ENCODE results near the gene POTEJ. TPM values are rescaled to one million over a fixed set of nuclear protein-coding genes. Genes with fewer than 3 reads are reported as not detected.
"Not testable (repeated sequence)": the region's sequence is repeated elsewhere in the genome, so short reads cannot be mapped to it uniquely, and the experiment has no call there.

The POTEJ gene
- total RNA-seq, 1 experiment from 2014 or later = not detected

DNA sequence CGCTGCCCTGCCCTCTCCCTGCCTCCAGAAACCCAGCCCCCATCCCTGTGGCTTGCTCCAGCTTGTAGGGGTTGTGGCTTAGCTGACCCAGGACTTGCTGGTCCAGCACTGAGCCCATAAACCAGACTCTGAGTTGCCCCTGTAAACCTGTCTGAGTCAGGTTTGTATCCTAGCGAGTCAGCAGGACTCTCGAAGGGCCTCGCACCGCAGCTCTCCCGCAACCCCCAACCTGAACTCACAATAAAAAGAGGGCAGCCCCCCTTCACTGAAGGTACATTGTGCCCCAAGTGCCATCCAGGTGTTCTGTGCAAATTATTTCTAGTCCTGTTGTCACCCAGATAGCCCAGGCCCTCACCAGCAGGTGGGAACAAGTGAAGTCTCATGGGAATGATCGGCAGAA lies 29.7 kb upstream of the POTEJ start:
- H3K9me2 ChIP-seq (ENCODE audit: insufficient read depth); BruUV-seq (replicated peaks); H3K4me1 ChIP-seq (replicated peaks; ENCODE audit: insufficient read depth); intact Hi-C loops (cut with micrococcal nuclease; ENCODE audit: unreplicated experiment); CTCF ChIA-PET; H3F3A ChIP-seq (ENCODE audit: insufficient read depth, low read depth); H2AFZ ChIP-seq; DNase-seq; H3K36me3 ChIP-seq (ENCODE audit: low read depth); POLR2A ChIA-PET (ENCODE audit: unreplicated experiment); H3K27ac ChIP-seq; H3K27me3 ChIP-seq (ENCODE audit: insufficient read depth, low read depth); H4K20me1 ChIP-seq (ENCODE audit: insufficient read depth); H3K4me3 ChIP-seq; H3K4me2 ChIP-seq; H3K9me3 ChIP-seq (ENCODE audit: insufficient read depth, low read depth); H3K79me2 ChIP-seq (ENCODE audit: low read depth): not testable (repeated sequence)

- H3K4me2 ChIP-seq; H3K27ac ChIP-seq; H3K79me2 ChIP-seq (ENCODE audit: low read depth); BruUV-seq (replicated peaks); DNase-seq; H3K27me3 ChIP-seq (ENCODE audit: insufficient read depth, low read depth); H3K9me3 ChIP-seq (ENCODE audit: insufficient read depth, low read depth); POLR2A ChIA-PET (ENCODE audit: unreplicated experiment); intact Hi-C loops (cut with micrococcal nuclease; ENCODE audit: unreplicated experiment); H2AFZ ChIP-seq; H3K36me3 ChIP-seq (ENCODE audit: low read depth); H3K4me1 ChIP-seq (replicated peaks; ENCODE audit: insufficient read depth); H3K9me2 ChIP-seq (ENCODE audit: insufficient read depth); H3F3A ChIP-seq (ENCODE audit: insufficient read depth, low read depth); CTCF ChIA-PET; H3K4me3 ChIP-seq; H4K20me1 ChIP-seq (ENCODE audit: insufficient read depth): not testable (repeated sequence)
Observed at GRCh38 chr2:130582970-130583369, 28.3 kb upstream of the POTEJ start.

- H3K36me3 ChIP-seq (ENCODE audit: low read depth); H3K27ac ChIP-seq; H3K9me3 ChIP-seq (ENCODE audit: insufficient read depth, low read depth); H3F3A ChIP-seq (ENCODE audit: insufficient read depth, low read depth); H3K79me2 ChIP-seq (ENCODE audit: low read depth); POLR2A ChIA-PET (ENCODE audit: unreplicated experiment); H4K20me1 ChIP-seq (ENCODE audit: insufficient read depth); DNase-seq; BruUV-seq (replicated peaks); CTCF ChIA-PET; intact Hi-C loops (cut with micrococcal nuclease; ENCODE audit: unreplicated experiment); H3K9me2 ChIP-seq (ENCODE audit: insufficient read depth); H3K4me1 ChIP-seq (replicated peaks; ENCODE audit: insufficient read depth); H2AFZ ChIP-seq; H3K4me2 ChIP-seq; H3K27me3 ChIP-seq (ENCODE audit: insufficient read depth, low read depth); H3K4me3 ChIP-seq: not testable (repeated sequence)
Observed at GRCh38 chr2:130583582-130583981, 27.7 kb upstream of the POTEJ start.

DNA sequence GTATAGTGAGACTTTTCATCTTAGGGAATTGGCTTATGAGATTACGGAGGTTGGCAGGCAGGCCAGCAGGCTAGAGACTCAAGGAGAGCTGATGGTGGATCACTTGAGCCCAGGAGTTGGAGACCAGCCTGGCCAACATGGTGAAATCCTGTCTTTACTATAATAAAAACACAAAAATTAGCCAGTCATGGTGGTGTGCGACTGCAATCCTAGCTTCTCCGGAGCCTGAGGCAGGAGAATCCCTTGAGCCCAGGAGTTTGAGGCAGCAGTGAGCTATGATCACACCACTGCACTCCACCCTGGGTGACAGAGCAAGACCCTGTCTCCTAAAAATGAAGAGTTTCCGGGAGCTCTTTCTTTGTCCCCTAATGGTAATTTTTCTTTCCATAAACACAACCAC lies 26.5 kb upstream of the POTEJ start:
- H3K4me1 ChIP-seq (replicated peaks; ENCODE audit: insufficient read depth); H3K4me2 ChIP-seq; H3K36me3 ChIP-seq (ENCODE audit: low read depth); H3K9me3 ChIP-seq (ENCODE audit: insufficient read depth, low read depth); intact Hi-C loops (cut with micrococcal nuclease; ENCODE audit: unreplicated experiment); H3F3A ChIP-seq (ENCODE audit: insufficient read depth, low read depth); POLR2A ChIA-PET (ENCODE audit: unreplicated experiment); H3K9me2 ChIP-seq (ENCODE audit: insufficient read depth); BruUV-seq (replicated peaks); H3K79me2 ChIP-seq (ENCODE audit: low read depth); CTCF ChIA-PET; H2AFZ ChIP-seq; DNase-seq; H3K27ac ChIP-seq; H4K20me1 ChIP-seq (ENCODE audit: insufficient read depth); H3K27me3 ChIP-seq (ENCODE audit: insufficient read depth, low read depth); H3K4me3 ChIP-seq: not testable (repeated sequence)

DNA sequence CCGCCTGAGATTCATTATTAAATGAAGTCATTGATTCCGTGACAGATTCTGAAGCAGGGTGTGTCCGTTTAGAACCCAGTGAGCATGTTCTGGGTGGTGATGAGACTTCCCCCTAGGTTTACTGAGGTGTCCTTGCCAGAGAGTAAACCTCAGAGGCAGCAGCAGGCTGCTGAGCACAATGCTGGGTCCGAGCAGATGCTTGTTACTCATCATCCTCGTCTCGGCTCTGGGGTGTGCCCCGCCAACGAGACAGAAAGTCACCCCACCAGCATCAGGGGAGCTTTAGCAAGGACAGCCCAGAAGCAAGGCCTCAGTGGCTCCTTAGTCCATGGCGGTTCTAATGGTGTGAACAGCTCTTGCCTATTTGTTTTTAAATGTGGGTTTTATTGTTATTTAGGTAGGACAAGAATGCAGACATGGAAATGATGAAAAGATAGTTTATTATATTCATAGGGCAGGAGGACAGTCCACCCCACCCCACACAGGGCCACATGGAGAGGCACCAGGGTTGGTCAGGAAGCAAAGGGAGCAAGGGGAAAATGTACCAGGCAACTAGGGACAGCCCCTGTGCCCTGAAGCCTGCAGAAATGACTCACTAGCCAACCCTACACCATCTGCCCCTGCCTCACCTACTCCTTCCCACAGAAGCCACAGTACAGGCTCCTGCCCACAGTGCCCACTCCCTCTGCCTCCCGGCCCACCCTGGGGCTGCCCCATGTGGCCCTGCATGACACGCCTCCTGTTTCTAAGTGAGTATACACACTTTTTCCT lies 22.4 kb upstream of the POTEJ start:
- H3K27ac ChIP-seq; H2AFZ ChIP-seq; intact Hi-C loops (cut with micrococcal nuclease; ENCODE audit: unreplicated experiment); H3K27me3 ChIP-seq (ENCODE audit: insufficient read depth, low read depth); POLR2A ChIA-PET (ENCODE audit: unreplicated experiment); H3K79me2 ChIP-seq (ENCODE audit: low read depth); H3K36me3 ChIP-seq (ENCODE audit: low read depth); H3K4me1 ChIP-seq (replicated peaks; ENCODE audit: insufficient read depth); H3K4me3 ChIP-seq; H3K4me2 ChIP-seq; H3K9me3 ChIP-seq (ENCODE audit: insufficient read depth, low read depth); H3F3A ChIP-seq (ENCODE audit: insufficient read depth, low read depth); CTCF ChIA-PET; H4K20me1 ChIP-seq (ENCODE audit: insufficient read depth); H3K9me2 ChIP-seq (ENCODE audit: insufficient read depth); BruUV-seq (replicated peaks); DNase-seq: not testable (repeated sequence)

- H3F3A ChIP-seq (ENCODE audit: insufficient read depth, low read depth); H4K20me1 ChIP-seq (ENCODE audit: insufficient read depth); BruUV-seq (replicated peaks); H3K36me3 ChIP-seq (ENCODE audit: low read depth); H3K27ac ChIP-seq; H2AFZ ChIP-seq; DNase-seq; intact Hi-C loops (cut with micrococcal nuclease; ENCODE audit: unreplicated experiment); H3K9me3 ChIP-seq (ENCODE audit: insufficient read depth, low read depth); H3K4me2 ChIP-seq; H3K9me2 ChIP-seq (ENCODE audit: insufficient read depth); H3K27me3 ChIP-seq (ENCODE audit: insufficient read depth, low read depth); POLR2A ChIA-PET (ENCODE audit: unreplicated experiment); H3K4me1 ChIP-seq (replicated peaks; ENCODE audit: insufficient read depth); H3K79me2 ChIP-seq (ENCODE audit: low read depth); CTCF ChIA-PET; H3K4me3 ChIP-seq: not testable (repeated sequence)
Observed at GRCh38 chr2:130590170-130590841, 20.9 kb upstream of the POTEJ start.

DNA sequence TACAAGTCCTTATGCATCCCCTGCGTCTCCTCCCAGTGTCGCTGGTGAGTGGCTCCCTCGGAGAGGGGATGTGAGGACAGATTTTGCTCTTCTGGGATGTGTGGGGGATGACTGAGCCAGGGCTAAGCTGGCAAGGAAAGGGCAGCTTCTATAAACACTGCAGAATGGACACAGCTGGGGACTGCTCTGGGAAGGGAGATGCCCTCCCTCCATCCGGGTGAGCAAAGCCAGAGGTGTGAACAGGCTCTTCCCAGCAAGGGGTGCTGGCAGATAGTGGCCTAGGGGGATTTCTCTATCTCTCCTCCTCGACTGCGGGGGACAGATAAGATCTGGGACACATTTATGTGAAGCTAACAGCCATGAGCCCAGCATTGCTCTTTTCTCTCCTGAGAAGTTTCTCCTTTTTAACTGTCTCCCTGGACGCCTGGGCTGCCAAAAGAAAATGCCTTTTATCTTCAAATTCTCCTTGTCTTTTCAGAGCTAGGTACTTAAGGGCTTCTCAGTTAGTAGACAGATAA lies 20.3 kb upstream of the POTEJ start:
- H3K36me3 ChIP-seq (ENCODE audit: low read depth); DNase-seq; H2AFZ ChIP-seq; H3K9me2 ChIP-seq (ENCODE audit: insufficient read depth); POLR2A ChIA-PET (ENCODE audit: unreplicated experiment); H3K4me2 ChIP-seq; H4K20me1 ChIP-seq (ENCODE audit: insufficient read depth); H3K9me3 ChIP-seq (ENCODE audit: insufficient read depth, low read depth); H3K4me3 ChIP-seq; H3K79me2 ChIP-seq (ENCODE audit: low read depth); H3K27ac ChIP-seq; H3K4me1 ChIP-seq (replicated peaks; ENCODE audit: insufficient read depth); CTCF ChIA-PET; intact Hi-C loops (cut with micrococcal nuclease; ENCODE audit: unreplicated experiment); H3K27me3 ChIP-seq (ENCODE audit: insufficient read depth, low read depth); BruUV-seq (replicated peaks); H3F3A ChIP-seq (ENCODE audit: insufficient read depth, low read depth): not testable (repeated sequence)
